ENCODE data around the gene KANK3.

The KANK3 gene

GRCh38 chr19:8342684-8343482 is at the start of gene KANK3:
KANK3 (minus strand) TSS chr19:8343262; CDS start chr19:8337828, 5,434 bp downstream.
- FAIRE-seq, result no peak
- peak; percentile 99 for DNase-seq (ENCODE audit: insufficient read length, low spot score)

GRCh38 chr19:8392017-8392591 is 49.0 kb upstream of the KANK3 start:
- DNase-seq (ENCODE audit: insufficient read length, low spot score) (no peak), FAIRE-seq (no peak)
- no peak for TF ChIP-seq CTCF (IDR thresholded peaks at IDR 0.05; ENCODE audit: insufficient read depth, missing control alignments)

More at GRCh38 chr19:8342684-8343482, at the start of gene KANK3:
- TF ChIP-seq CTCF (IDR thresholded peaks at IDR 0.05; ENCODE audit: insufficient read depth, missing control alignments), result no peak

GRCh38 chr19:8391198-8392016 is 48.3 kb upstream of the KANK3 start:
- no peak for TF ChIP-seq CTCF (IDR thresholded peaks at IDR 0.05; ENCODE audit: insufficient read depth, missing control alignments)
- FAIRE-seq (no peak), DNase-seq (ENCODE audit: insufficient read length, low spot score) (no peak)

GRCh38 chr19:8390617-8390981 is 47.5 kb upstream of the KANK3 start:
- no peak for FAIRE-seq
- peak; percentile 88 for DNase-seq (ENCODE audit: insufficient read length, low spot score)
- TF ChIP-seq CTCF (IDR thresholded peaks at IDR 0.05; ENCODE audit: insufficient read depth, missing control alignments), result no peak

- TF ChIP-seq CTCF (IDR thresholded peaks at IDR 0.05; ENCODE audit: insufficient read depth, missing control alignments), result no peak
- peak; percentile 88 for DNase-seq (ENCODE audit: insufficient read length, low spot score)
- peak; percentile 92 for FAIRE-seq
These were observed 47.0 kb upstream of the KANK3 start, which contains the start of gene RAB11B for GRCh38 chr19:8389891-8390616. RAB11B (plus strand) TSS chr19:8390360; CDS start chr19:8390417, 57 bp downstream.

GRCh38 chr19:8388612-8388958 is 45.5 kb upstream of the KANK3 start:
- FAIRE-seq (no peak), DNase-seq (ENCODE audit: insufficient read length, low spot score) (no peak)
- TF ChIP-seq CTCF (IDR thresholded peaks at IDR 0.05; ENCODE audit: insufficient read depth, missing control alignments), result no peak

All from D721Med (cell line).